Lower leg skin (tissue), 3 donors: ENCODE results near the gene TMEM200B.

ENCODE experiments used
- CTCF ChIP-seq, 3 donors: fragments of 450-650 bp; IDR thresholded peaks; one replicate each; pipeline ENCODE4 v1.5.1; 2016; ENCODE audit warnings: antibody characterized with exemption in 3 of 3, mild to moderate bottlenecking in 3 of 3, moderate library complexity in 2 of 3
- POLR2A ChIP-seq, 2 donors: fragments of 450-650 bp; IDR thresholded peaks; one replicate each; pipeline ENCODE4 v1.6.1; 2016 to 2017; ENCODE audit warnings: antibody characterized with exemption in 2 of 2, mild to moderate bottlenecking in 1 of 2, moderate library complexity in 1 of 2

GRCh38 chr1:29123053-29123886 is 433 bp downstream of the TMEM200B start:
- TF ChIP-seq CTCF (IDR thresholded peaks at IDR 0.05): no peak
- TF ChIP-seq POLR2A (IDR thresholded peaks at IDR 0.05): no peak
